HepG2 (cell line): ENCODE data around the gene FRRS1. TPM values are rescaled to one million over a fixed set of nuclear protein-coding genes. Genes with fewer than 3 reads are reported as not detected.

Experiments
- ELF3 ChIP-seq: IDR thresholded peaks from 2 replicates; pipeline ENCODE4 v1.6.1; 2016; ENCODE audit warnings: missing genetic modification reagents, missing compliant biosample characterization
- FOXA3 ChIP-seq: IDR thresholded peaks from 2 replicates; pipeline ENCODE4 v1.6.1; 2016; ENCODE audit warnings: missing genetic modification reagents, missing compliant biosample characterization
- FOXP1 ChIP-seq, 2 experiments: fragments of 450-650 bp in 1 of 2; IDR thresholded peaks; 2 replicates each; pipeline ENCODE4 v1.6.1; 2017 to 2018; ENCODE audit warnings: antibody characterized with exemption in 1 of 2
- HDAC1 ChIP-seq: sonication (generic); formaldehyde crosslinking; IDR thresholded peaks from 2 replicates; pipeline ENCODE4 v1.5.1; 2020; ENCODE audit warnings: mild to moderate bottlenecking, missing genetic modification reagents
- HMG20A ChIP-seq: IDR thresholded peaks from 2 replicates; pipeline ENCODE4 v1.6.1; 2016; ENCODE audit warnings: borderline replicate concordance
- HNF4G ChIP-seq, 2 experiments: sonication (generic) in 1 of 2; formaldehyde crosslinking in 1 of 2; IDR thresholded peaks; 2 replicates each; pipeline versions ENCODE4 v1.4.0 to v1.6.1; 2011 to 2020; ENCODE audit warnings: borderline replicate concordance in 2 of 2, low read depth in 2 of 2, mild to moderate bottlenecking in 2 of 2, low read length in 1 of 2, missing genetic modification reagents in 1 of 2, moderate library complexity in 1 of 2
- NAIF1 ChIP-seq: sonication (generic); formaldehyde crosslinking; IDR thresholded peaks from 2 replicates; pipeline ENCODE4 v1.5.0; 2020; ENCODE audit warnings: mild to moderate bottlenecking, missing genetic modification reagents, borderline replicate concordance
- NKX3-1 ChIP-seq: sonication (generic); formaldehyde crosslinking; IDR thresholded peaks from 2 replicates; pipeline ENCODE4 v1.5.0; 2020; ENCODE audit warnings: missing genetic modification reagents
- POGZ ChIP-seq: sonication (generic); formaldehyde crosslinking; IDR thresholded peaks from 2 replicates; pipeline ENCODE4 v1.4.0; 2020; ENCODE audit warnings: mild to moderate bottlenecking, missing genetic modification reagents
- RCOR2 ChIP-seq: IDR thresholded peaks from 2 replicates; pipeline ENCODE4 v1.6.1; 2016; ENCODE audit warnings: missing biosample characterization, missing genetic modification reagents
- SALL1 ChIP-seq: sonication (generic); formaldehyde crosslinking; IDR thresholded peaks from 2 replicates; pipeline ENCODE4 v1.8.0; 2022; ENCODE audit warnings: mild to moderate bottlenecking, missing genetic modification reagents
- TEAD3 ChIP-seq: optimal IDR thresholded peaks from 2 replicates; pipeline ENCODE3; 2016; ENCODE audit warnings: borderline replicate concordance
- ZNF317 ChIP-seq: sonication (generic); formaldehyde crosslinking; IDR thresholded peaks from 2 replicates; pipeline ENCODE4 v1.5.0; 2020; ENCODE audit warnings: mild to moderate bottlenecking, missing genetic modification reagents
- ZNF572 ChIP-seq: sonication (generic); formaldehyde crosslinking; IDR thresholded peaks from 2 replicates; pipeline ENCODE4 v1.5.1; 2020; ENCODE audit warnings: mild to moderate bottlenecking, missing genetic modification reagents
- polyA plus RNA-seq, 8 experiments: library from polyadenylated mRNA; depleted of rRNA in 3 of 8; stranded (reverse) in 7 of 8; unstranded in 1 of 8; fragments of >200 nt; fragmentation: Illumina TruSeq in 4 of 8; extraction: Trizol in 4 of 8; gene quantifications; 2 replicates each; pipeline versions ENCODE4 v1.2.1 to v1.2.3, GENCODE V29; 2011 to 2016; ENCODE audit warnings: low read depth in 4 of 8, missing spikeins in 1 of 8, mixed read lengths in 1 of 8; ENCODE audit not compliant: insufficient read depth in 1 of 8
- total RNA-seq, 5 experiments: library from RNA; depleted of rRNA; stranded (reverse); fragments of >200 nt; fragmentation: Illumina TruSeq; extraction: Trizol; gene quantifications; 2 replicates each; pipeline ENCODE4 v1.2.3, GENCODE V29; 2016; ENCODE audit warnings: low read depth in 1 of 5
- TF ChIP-seq, protein P1 (sequence below): sonication (generic); formaldehyde crosslinking; IDR thresholded peaks from 2 replicates; pipeline ENCODE4 v1.5.1; 2020; ENCODE audit warnings: mild to moderate bottlenecking, missing genetic modification reagents, borderline replicate concordance
- TF ChIP-seq, protein P2 (sequence below): sonication (generic); formaldehyde crosslinking; IDR thresholded peaks from one replicate; pipeline ENCODE4 v1.5.1; 2020; ENCODE audit warnings: mild to moderate bottlenecking, missing genetic modification reagents; ENCODE audit errors: not compliant biosample characterization

The FRRS1 gene
- total and polyA plus RNA-seq, 2 of the 13 experiments (the other 11 are each of a cell fraction or from before 2014, with no cell fraction given): 22.6 to 23.4 TPM

DNA sequence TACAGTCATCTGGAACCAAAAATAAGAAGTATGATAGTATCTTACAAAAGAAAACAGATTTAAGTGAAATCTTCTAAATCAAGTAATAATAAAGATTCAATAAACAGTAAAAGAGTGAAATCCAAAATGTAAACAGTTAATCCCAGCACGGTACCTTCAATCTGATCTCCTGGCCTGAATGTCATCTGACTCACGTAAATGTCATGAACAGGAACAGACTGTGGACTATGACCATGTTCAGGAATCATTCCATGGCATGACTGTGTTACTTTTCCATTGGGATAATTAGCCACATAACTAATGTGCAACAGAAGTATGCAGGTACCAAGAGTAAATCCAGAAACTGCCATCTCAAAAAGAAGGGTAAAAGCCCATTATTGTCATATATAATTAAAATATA lies 18.0 kb downstream of the FRRS1 start (continued):
- TF ChIP-seq, protein P1, sequence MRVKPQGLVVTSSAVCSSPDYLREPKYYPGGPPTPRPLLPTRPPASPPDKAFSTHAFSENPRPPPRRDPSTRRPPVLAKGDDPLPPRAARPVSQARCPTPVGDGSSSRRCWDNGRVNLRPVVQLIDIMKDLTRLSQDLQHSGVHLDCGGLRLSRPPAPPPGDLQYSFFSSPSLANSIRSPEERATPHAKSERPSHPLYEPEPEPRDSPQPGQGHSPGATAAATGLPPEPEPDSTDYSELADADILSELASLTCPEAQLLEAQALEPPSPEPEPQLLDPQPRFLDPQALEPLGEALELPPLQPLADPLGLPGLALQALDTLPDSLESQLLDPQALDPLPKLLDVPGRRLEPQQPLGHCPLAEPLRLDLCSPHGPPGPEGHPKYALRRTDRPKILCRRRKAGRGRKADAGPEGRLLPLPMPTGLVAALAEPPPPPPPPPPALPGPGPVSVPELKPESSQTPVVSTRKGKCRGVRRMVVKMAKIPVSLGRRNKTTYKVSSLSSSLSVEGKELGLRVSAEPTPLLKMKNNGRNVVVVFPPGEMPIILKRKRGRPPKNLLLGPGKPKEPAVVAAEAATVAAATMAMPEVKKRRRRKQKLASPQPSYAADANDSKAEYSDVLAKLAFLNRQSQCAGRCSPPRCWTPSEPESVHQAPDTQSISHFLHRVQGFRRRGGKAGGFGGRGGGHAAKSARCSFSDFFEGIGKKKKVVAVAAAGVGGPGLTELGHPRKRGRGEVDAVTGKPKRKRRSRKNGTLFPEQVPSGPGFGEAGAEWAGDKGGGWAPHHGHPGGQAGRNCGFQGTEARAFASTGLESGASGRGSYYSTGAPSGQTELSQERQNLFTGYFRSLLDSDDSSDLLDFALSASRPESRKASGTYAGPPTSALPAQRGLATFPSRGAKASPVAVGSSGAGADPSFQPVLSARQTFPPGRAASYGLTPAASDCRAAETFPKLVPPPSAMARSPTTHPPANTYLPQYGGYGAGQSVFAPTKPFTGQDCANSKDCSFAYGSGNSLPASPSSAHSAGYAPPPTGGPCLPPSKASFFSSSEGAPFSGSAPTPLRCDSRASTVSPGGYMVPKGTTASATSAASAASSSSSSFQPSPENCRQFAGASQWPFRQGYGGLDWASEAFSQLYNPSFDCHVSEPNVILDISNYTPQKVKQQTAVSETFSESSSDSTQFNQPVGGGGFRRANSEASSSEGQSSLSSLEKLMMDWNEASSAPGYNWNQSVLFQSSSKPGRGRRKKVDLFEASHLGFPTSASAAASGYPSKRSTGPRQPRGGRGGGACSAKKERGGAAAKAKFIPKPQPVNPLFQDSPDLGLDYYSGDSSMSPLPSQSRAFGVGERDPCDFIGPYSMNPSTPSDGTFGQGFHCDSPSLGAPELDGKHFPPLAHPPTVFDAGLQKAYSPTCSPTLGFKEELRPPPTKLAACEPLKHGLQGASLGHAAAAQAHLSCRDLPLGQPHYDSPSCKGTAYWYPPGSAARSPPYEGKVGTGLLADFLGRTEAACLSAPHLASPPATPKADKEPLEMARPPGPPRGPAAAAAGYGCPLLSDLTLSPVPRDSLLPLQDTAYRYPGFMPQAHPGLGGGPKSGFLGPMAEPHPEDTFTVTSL (CRISPR knock-in tag): peak; percentile 62; the same call in 1 of the 2 replicates
- TF ChIP-seq RCOR2 (CRISPR knock-in tag): peak; percentile 37; the same call in 1 of the 2 replicates
- TF ChIP-seq HMG20A: peak; percentile 47; the same call in 1 of the 2 replicates
- no peak for TF ChIP-seq ZNF572 (CRISPR knock-in tag)
- peak; percentile 28 for TF ChIP-seq FOXA3
- TF ChIP-seq FOXP1 (IDR thresholded peaks at IDR 0.05): no peak
- peak; percentile 20; the same call in 1 of the 2 replicates for TF ChIP-seq FOXP1 (CRISPR knock-in tag; IDR thresholded peaks at IDR 0.05)
- peak; percentile 90 for TF ChIP-seq TEAD3 (CRISPR knock-in tag)
- peak; percentile 15; the same call in 1 of the 2 replicates for TF ChIP-seq SALL1 (CRISPR knock-in tag)
- no peak for TF ChIP-seq NKX3-1 (CRISPR knock-in tag)
- TF ChIP-seq ZNF317: peak; percentile 96
- TF ChIP-seq HDAC1 (CRISPR knock-in tag): 0 out of 2 replicates have a peak, but pooled peaks have one; percentile 29
- TF ChIP-seq POGZ (CRISPR knock-in tag): peak; percentile 71
- TF ChIP-seq, protein P2, sequence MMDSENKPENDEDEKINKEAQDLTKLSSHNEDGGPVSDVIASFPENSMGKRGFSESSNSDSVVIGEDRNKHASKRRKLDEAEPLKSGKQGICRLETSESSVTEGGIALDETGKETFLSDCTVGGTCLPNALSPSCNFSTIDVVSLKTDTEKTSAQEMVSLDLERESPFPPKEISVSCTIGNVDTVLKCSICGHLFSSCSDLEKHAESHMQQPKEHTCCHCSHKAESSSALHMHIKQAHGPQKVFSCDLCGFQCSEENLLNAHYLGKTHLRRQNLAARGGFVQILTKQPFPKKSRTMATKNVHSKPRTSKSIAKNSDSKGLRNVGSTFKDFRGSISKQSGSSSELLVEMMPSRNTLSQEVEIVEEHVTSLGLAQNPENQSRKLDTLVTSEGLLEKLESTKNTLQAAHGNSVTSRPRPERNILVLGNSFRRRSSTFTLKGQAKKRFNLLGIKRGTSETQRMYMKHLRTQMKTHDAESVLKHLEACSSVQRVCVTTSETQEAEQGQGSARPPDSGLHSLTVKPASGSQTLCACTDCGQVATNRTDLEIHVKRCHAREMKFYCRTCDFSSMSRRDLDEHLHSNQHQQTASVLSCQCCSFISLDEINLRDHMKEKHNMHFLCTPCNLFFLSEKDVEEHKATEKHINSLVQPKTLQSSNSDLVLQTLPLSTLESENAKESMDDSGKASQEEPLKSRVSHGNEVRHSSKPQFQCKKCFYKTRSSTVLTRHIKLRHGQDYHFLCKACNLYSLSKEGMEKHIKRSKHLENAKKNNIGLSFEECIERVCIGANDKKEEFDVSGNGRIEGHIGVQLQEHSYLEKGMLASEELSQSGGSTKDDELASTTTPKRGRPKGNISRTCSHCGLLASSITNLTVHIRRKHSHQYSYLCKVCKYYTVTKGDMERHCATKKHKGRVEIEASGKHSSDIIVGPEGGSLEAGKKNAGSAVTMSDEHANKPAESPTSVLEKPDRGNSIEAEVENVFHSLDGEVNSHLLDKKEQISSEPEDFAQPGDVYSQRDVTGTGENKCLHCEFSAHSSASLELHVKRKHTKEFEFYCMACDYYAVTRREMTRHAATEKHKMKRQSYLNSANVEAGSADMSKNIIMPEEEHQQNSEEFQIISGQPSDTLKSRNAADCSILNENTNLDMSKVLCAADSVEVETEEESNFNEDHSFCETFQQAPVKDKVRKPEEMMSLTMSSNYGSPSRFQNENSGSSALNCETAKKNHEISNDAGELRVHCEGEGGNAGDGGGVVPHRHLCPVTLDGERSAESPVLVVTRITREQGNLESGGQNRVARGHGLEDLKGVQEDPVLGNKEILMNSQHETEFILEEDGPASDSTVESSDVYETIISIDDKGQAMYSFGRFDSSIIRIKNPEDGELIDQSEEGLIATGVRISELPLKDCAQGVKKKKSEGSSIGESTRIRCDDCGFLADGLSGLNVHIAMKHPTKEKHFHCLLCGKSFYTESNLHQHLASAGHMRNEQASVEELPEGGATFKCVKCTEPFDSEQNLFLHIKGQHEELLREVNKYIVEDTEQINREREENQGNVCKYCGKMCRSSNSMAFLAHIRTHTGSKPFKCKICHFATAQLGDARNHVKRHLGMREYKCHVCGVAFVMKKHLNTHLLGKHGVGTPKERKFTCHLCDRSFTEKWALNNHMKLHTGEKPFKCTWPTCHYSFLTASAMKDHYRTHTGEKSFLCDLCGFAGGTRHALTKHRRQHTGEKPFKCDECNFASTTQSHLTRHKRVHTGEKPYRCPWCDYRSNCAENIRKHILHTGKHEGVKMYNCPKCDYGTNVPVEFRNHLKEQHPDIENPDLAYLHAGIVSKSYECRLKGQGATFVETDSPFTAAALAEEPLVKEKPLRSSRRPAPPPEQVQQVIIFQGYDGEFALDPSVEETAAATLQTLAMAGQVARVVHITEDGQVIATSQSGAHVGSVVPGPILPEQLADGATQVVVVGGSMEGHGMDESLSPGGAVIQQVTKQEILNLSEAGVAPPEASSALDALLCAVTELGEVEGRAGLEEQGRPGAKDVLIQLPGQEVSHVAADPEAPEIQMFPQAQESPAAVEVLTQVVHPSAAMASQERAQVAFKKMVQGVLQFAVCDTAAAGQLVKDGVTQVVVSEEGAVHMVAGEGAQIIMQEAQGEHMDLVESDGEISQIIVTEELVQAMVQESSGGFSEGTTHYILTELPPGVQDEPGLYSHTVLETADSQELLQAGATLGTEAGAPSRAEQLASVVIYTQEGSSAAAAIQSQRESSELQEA (CRISPR knock-in tag): no peak
- TF ChIP-seq NAIF1 (CRISPR knock-in tag): no peak
- peak; percentile 48; the same call in 1 of the 2 replicates for TF ChIP-seq ELF3 (CRISPR knock-in tag)
- TF ChIP-seq HNF4G (IDR thresholded peaks at IDR 0.05; ENCODE audit: borderline replicate concordance, low read depth, low read length): peak; percentile 29; the same call in 1 of the 2 replicates
- TF ChIP-seq HNF4G (CRISPR knock-in tag; IDR thresholded peaks at IDR 0.05; ENCODE audit: borderline replicate concordance, low read depth): no peak; the same call in 1 of the 2 replicates
- TF ChIP-seq, all 625 proteins: peak for 41
